Activated effector memory CD4-positive, alpha-beta T cell treated with Interleukin-2 at 50 U/mL for 16 hours (primary cell): ENCODE measurements around the gene EYS.
"Not testable (repeated sequence)": the region's sequence is repeated elsewhere in the genome, so short reads cannot be mapped to it uniquely, and the experiment has no call there.

ENCODE experiments used
- DNase-seq: peaks from one replicate; pipeline ENCODE4 v3.0.0-alpha.2; 2020

The EYS gene

DNA sequence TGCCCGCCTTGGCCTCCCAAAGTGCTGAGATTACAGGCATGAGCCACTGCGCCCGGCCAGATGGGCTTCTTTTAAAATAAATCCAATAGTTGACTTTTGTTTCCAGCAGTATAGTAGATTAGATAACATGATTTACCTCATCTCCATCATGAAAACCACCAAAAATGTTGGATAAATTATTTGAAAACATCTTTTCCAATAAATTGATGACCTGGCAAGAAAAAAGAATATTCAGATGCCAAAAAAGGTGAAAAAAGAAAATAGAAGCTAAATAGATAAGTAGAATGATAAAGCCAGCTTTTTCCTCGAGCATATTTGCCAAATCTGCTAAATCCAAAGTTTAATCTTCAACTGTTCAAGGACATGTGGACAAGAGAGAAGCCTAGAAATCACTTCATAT, 1962.2 kb downstream of the EYS start:
- DNase-seq = no peak

DNA sequence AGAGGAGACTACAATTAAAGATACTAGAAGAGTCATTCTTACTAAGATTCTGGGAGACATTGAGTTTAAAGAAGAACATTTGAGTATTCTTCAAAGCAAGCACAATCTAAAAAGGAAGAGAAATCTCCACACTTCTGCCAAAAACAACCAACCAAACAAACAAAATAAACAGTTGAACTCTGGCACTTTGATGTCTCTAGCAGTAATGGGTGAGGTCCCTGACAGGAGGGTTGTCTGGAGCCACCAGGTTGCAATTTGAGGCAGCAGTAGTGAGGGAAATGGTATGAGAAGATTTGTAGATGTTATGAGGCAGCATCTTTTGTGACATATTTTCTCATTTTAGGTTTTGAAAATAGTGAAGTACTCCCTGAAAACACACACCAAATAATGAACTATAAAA, 1963.3 kb downstream of the EYS start:
- DNase-seq = no peak

DNA sequence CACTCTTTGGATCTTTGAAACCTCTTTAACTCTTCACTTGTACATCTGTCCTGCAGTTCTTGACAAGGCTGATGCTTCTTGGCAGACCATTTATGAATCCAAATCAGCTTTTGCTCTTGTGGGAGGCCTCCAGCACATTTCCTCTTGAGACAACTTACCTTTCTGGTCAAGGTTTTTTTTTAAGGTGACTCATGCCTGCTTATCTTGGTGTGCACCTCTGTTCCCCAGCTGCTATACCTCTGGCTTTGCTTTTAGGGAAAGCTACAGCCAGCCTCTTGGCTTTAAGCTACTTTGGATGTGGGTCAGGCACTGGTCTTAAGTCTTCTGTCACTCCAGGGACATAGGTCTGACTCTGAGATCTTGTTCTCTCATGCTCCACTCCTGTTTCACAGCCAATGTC, 1965.0 kb downstream of the EYS start:
- no peak for DNase-seq

DNA sequence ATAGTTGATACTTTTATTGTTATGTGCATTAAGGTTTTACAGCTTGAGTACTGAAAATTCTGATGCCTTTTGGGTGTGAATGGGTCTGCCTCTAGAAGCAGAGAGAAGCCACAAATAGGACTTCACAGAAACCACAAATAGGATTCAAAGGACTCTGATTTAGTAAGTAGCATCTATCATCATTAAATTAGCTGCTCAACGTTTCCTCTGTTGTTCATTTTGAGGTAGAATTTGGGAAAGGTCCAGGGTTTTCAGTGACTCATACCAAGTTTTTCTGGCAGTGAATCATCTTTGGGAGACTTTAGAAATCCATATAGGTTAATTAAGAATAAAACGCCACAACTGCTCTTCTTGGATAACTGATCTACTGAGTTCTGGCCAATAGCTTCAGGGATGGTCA, 1966.3 kb downstream of the EYS start:
- no peak for DNase-seq

DNA sequence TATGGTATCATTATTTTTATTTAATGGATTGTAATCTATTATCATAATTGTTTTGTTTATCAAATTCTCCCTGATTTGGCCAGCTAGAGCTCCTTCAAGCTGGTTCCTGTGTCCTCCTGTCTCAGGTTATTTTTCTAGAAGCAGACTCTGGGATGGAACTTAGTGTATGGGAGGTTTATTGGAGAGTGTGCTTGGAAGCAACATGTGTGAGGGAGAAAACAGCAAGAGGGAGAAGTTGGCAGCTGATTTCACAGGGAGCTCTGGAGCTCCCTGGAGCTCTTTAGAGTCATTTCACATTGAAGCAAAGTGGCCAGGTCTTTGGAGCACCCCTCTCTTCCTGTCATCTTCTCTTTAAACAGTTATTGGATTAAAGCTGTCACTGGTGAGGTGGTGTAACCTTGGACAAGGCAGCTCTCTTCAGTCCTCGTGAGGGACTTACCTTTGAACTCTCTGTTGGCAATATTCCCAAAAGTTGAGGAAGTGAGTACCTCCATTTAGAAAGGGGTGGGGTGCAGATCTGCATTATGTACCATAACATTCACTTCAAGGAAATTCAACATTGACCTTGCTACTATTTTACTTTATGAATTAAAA, 1967.8 kb downstream of the EYS start:
- DNase-seq = no peak

DNA sequence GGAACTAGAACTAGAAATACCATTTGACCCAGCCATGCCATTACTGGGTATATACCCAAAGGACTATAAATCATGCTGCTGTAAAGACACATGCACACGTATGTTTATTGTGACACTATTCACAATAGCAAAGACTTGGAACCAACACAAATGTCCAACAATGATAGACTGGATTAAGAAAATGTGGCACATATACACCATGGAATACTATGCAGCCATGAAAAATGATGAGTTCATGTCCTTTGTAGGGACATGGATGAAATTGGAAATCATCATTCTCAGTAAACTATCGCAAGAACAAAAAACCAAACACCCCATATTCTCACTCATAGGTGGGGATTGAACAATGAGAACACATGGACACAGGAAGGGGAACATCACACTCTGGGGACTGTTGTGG, 1968.8 kb downstream of the EYS start:
- DNase-seq = not testable (repeated sequence)

DNA sequence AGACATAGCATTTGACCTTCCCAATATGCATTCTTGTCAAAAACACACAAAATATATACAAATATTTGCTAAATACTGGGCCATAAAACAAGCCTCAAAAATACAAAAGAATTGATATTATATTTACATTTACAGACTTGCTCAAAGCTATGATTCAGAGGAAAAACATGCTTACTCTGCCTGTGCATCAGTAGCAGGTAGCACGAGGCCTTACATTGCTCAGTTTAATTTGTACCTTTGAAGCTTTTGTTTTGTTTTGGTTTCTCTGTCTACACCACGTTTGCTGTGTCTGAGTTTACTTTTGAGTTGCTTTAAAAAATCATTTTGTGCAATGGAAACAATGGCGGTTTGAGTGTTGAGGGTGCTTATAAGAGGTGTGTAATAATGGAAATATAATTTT, 1972.1 kb downstream of the EYS start:
- no peak for DNase-seq

DNA sequence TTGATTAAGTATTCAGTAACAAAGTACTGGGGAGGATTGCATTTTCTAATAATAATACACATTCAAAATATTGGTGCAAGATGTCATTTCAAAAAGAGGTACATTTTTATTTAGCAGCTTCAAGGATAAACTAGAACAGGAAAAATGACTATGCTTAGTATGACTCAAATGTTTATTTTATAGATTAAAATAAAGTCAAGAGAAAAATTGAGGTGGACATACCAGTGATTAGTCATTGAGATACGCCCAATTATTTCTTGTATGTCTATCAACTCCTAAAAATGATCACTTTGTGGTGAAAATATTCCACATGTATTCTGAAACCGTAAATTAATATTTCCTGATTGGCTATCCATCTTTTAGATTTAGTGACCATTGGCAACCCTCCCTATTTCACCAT, 1974.7 kb downstream of the EYS start:
- no peak for DNase-seq

DNA sequence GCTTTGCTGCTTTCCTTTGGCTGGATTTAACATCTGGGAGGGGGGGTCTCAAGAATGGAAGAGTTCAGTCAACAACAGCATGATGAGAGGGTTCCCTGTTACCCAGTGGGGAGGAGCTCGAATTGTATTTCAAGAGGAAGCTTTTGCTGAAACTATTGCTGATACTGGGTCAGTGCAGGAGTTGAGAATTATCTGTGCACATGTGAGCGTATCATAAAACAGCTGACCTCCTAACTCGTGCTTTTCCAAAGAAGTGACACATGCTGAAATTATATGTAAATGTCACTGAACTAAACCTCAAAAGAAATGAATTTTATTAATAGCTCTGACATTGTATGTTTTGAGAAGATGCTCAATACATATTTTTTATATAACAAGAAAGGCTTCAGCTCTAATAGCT, 1975.1 kb downstream of the EYS start:
- no peak for DNase-seq

DNA sequence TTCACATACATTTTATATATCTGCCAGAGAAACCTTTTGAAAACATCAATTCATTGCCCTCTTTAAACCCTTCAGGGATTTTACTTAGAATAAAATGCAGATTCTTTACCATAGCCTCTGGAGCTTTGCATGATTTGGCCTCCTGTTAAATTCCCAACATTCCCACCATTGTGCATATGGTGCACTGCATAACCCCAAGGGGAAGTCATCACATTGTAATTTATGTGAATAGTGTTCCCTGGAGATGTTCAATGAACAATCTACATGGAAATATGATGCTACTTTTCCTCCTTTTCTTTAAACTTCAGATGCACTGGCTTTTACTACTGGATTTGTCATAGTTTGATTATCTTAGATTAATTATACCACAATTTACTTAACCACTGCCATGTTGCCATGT, 1976.7 kb downstream of the EYS start:
- no peak for DNase-seq

DNA sequence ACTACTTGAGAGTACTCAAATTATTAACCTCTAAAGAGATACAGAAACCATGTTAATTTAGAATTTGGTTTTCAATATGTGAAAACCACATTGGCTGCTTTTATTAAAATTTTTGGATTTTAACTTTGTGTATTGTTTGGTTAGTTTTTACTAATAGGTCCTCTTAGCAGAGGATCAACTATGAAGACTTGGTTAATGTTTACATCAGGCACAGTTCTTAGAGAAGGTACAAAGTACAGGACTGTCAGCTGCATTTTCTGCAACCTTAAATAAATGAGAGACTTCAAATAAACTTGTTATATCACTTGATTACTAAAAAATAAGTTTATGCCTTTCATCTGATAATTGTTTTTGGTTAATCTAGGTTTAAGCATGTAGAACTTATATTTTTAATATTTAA, 1982.3 kb downstream of the EYS start:
- DNase-seq = no peak

DNA sequence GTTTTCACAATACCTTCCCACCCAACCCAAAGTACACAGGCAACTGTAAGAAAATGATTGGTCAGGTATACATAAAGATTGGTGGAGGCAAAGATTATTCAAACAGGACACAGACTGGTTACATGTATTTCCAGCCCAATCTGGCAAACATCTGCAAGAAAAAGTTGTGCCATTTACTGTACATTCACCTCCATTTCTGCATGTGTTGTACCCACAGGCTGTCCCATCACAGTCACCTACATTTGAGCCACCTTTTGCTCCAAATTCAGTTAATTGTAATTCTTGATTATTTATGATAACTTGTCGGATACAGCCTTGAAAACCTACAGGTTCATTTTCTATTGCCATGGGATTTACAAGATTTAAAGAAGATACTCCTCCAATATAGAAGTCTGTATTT, 1985.8 kb downstream of the EYS start:
- no peak for DNase-seq

DNA sequence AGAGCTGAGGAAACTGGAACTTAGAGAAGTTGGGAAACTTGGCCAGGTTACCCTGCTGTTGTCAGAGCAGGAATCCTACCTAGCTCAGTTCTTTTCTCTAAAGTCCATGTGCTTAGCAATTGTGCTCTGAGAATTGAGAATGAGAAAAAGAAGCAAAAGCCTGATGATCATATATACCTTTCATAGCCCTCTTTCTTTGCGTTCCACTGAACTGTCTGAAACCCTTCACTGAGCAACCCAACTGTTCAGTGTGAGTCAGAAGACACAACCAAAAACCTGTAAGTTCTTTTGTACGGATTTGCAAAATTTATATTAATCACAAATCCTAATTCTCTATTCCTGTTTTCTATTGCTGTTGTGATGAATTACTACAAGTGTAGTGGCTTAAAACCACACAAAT, 1990.9 kb downstream of the EYS start:
- DNase-seq = no peak

DNA sequence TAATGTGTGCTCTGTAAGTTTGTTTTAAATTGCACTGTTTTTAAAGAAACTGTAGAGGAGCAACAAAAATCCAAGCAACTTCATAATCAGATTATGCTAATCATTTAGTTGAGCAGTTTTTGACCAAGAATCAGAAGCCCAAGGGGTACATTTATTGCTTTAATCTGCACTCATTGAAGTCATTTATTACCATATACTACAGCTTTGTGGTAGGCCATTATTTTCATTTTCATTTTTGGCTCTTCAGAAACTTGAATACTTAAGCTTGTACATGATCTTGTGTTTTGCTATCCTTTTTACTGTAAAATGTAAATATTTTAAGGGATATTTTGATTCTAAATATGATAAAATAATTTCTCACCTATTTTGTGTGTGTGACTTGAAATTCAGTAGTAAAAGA, 1992.9 kb downstream of the EYS start:
- DNase-seq = no peak

DNA sequence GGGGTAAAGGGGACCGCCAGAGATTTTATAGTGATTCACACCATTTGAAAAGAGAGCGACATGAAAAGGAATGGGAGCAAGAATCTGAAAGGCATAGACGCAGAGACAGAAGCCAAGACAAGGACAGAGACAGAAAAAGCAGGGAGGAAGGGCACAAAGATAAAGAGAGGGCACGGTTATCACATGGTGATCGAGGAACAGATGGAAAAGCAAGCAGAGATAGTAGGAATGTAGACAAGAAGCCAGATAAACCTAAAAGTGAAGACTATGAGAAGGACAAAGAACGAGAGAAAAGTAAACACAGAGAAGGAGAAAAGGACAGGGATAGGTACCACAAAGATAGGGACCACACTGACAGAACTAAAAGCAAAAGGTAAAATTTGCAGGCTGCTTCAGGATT, 1993.7 kb downstream of the EYS start:
- no peak for DNase-seq

DNA sequence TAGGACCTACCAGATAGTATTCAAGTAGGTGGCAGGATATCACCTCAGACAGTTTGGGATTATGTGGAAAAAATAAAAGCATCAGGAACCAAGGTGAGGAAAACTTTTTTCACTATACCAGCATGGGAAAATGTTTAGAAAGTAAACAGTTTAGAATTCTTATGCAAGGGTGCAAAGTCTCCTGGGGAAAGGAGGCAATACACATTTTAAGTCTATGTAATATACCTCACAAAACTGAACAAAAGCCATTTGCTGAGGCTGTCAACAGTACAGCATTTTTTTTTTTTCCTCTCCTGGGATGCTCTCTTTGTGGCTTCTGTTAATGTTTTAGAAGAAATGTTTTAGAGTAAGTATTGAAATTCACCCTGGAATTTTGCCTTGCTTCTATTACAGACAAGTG, 1997.9 kb downstream of the EYS start:
- DNase-seq = no peak

DNA sequence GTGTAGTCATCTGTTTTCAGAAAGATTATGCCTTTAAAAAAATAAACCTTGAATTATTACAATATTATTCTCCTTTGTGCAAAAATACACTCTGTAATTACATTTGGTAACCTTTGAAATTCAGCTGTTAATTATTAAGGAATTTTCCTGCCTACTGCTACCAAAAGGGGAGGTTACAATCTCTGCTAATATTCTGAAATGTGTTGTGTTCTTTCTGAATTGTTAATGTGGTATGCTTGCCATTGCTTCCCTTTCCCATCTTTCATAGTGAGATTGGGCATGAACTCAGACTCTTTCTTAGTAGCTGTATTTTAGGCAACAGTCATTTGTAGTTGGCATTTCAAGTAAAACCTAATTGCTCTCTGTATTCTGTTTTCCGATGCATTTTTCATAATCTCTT, 1998.4 kb downstream of the EYS start:
- no peak for DNase-seq

DNA sequence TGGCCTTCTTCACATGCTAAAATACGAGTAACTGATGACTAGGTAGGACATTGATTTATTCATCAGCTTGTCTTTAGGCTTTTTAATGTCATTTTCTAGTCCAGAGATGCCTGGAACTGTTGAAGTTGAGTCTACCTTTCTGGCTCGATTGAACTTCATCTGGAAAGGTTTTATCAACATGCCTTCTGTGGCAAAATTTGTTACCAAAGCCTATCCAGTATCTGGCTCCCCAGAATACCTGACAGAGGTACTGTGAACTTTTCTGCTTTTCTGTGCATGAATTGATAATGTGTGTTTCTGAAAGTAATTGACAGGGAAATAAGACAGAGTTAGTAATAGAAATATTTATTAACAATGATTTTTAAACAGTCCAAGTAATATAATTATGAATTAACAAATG, 2000.4 kb downstream of the EYS start:
- no peak for DNase-seq

DNA sequence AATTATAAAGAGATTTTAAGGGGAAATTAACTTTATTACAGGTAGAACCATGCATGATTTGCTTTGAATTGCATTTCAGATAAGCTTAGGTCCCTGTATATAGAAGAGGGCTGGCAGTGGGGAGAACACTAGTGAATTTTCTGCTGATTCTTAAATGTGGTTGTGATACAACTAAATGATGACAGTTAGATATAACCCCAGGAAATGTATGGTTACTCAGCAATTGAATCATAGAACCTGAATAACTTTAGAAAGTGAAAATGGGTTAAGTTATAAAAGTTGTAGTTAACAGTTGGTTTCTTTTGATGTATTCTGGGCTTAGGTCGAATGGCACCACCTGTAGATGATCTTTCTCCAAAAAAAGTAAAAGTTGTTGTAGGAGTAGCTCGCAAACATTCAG, 2001.3 kb downstream of the EYS start:
- no peak for DNase-seq

DNA sequence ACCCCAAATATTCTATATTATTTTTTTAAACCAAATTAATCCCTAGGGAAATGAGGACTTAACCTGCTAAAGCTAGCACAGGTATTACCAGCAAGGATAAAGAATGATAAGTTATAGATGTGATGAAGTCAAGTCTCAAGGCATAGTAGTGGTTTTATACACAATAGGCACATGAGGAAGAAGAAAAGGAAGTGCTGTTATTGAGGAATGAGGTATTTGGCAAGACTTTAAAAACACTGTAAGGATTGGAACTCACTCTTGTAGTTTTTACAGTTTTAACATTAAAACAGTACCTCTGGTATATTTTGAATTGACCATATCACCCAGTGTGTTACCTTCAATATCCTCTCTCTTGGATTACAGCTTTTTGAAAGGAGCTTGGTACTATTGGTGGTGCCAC, 2016.8 kb downstream of the EYS start:
- no peak for DNase-seq

DNA sequence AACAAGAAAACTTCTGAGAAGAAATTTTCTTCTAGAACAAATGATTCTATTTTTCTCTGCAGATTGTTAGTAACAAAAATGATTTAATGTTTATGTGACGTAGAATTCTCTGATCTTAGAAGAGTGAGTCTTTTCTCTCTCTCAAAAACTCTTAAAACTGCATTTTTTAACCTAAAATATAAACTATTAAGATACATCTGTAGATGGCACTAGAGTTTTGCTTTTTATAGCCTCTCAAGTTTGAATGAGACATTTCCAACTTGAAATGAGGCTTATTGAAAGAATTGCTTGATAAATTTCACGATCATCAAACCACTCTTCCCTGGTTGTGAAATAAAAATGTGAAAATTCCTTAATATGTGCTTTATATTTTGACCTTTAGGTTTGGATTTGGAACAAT, 2017.6 kb downstream of the EYS start:
- no peak for DNase-seq

DNA sequence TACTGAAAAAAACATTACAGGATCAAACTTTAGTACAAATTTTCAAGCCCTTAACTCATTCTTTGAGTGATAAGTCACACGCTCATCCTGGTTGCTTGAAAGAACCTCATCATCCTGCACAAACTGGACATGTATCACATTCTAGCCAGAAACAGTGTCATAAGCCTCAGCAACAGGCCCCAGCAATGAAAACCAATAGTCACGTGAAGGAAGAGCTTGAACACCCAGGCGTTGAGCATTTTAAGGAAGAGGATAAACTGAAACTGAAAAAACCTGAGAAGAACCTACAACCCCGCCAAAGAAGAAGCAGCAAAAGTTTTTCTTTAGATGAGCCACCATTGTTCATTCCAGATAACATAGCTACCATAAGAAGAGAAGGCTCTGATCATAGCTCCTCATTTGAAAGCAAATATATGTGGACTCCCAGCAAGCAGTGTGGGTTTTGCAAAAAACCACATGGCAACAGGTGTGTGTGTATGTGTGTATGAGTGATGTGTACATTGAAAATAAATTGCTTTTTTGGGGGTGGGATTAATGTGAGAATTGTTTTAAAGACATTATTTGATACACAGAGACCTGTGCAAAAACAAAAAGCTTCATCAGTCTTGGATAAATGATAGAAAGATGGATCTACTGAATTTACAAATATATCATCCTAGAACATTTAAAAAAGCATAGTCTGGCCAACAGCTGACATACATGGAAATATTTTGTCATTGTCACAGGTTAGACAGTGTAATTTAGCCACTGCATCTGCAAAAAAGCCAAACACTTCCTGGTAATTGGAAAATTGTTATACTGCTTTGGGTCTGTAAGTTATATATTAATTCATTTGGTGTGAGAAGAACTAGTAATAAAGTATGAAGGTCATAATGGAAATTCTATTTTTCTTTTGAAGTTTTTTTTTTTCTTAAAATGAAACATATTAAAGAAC, 2021.3 kb downstream of the EYS start:
- no peak for DNase-seq

DNA sequence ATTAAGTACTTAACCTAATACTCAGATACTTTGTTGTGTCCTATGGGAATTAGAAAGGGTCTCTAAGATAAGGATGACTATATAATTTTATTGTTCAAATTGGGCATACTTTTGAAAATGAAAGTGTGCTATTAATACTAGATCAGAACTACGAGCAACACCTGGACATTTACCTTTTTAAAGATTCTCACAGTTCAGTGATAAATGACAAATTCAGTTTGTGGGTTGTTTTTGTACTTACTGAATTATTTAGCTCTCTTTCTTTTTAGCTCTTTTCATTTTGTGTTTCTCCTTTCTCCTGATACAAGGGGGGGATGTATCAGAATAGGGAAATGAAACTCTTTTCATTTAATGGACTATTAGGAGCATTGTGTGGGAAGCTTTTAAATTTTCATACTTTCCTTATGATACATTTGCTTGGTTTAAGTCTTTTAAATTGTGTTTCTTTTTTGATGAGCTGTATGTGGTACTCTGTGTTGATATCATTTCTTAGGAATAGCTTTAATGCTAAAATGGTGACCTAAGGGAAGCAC, 2023.9 kb downstream of the EYS start:
- DNase-seq = no peak

DNA sequence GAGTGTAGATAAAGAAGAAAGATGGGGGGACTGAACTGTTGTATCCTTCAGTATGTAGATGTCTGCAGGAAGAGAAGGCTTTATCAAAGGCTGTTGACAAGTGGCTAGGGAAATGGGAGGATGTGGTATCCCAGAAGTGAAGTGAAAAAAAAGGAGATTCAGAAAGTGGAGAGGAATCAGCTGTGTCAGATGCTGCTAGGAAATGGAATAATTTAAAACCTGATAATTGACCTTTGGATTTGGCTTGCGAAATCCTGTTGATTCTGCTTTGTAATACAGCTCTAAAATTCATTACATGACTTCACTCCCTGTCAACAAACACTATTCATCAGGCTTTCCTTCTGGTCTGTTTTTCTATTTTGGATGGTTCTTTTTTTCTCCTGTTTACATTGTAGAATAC, 2029.7 kb downstream of the EYS start:
- no peak for DNase-seq
